Esophagus squamous epithelium (tissue), 4 donors: ENCODE measurements around the gene CD86.

Experiments
- CTCF ChIP-seq, 6 experiments: fragments of 450-650 bp in 4 of 6; fragments of 200-600 bp in 2 of 6; sonication (generic) in 2 of 6; IDR thresholded peaks; one replicate each; pipeline ENCODE4 v1.5.1; 2016 to 2019; ENCODE audit warnings: antibody characterized with exemption in 6 of 6, mild to moderate bottlenecking in 4 of 6, moderate library complexity in 4 of 6
- POLR2A ChIP-seq, 4 donors: fragments of 450-650 bp; IDR thresholded peaks; one replicate each; pipeline ENCODE4 v1.6.1; 2017; ENCODE audit warnings: antibody characterized with exemption in 4 of 4, mild to moderate bottlenecking in 4 of 4, moderate library complexity in 3 of 4

- TF ChIP-seq POLR2A (IDR thresholded peaks at IDR 0.05) (no peak), CTCF (IDR thresholded peaks at IDR 0.05) (no peak)
Observed at GRCh38 chr3:122094693-122095092, 39.5 kb downstream of the CD86 start.
